Testis (tissue), 5 donors: Measurements from ENCODE around the gene SUGP2. TPM values are rescaled to one million over a fixed set of nuclear protein-coding genes. Genes with fewer than 3 reads are reported as not detected.
A peak's percentile ranks its signal among the peaks of the same experiment; 100 is the strongest.

Source experiments
- DNase-seq: peaks from one replicate; pipeline ENCODE4 v3.0.0-alpha.2; 2019
- H3K27ac ChIP-seq, 2 donors: fragments of 200-600 bp; sonication (generic); one replicate each; pipeline ENCODE4 v1.5.1; 2019
- H3K27me3 ChIP-seq: fragments of 200-600 bp; sonication (generic); one replicate; pipeline ENCODE4 v1.5.1; 2019
- H3K36me3 ChIP-seq: fragments of 200-600 bp; sonication (generic); one replicate; pipeline ENCODE4 v1.5.1; 2017; ENCODE audit warnings: low read depth; ENCODE audit errors: missing control alignments
- H3K4me1 ChIP-seq: fragments of 200-600 bp; sonication (generic); one replicate; pipeline ENCODE4 v1.5.1; 2019
- H3K4me3 ChIP-seq, 2 donors: fragments of 200-600 bp; sonication (generic); one replicate each; pipeline ENCODE4 v1.5.1; 2017 to 2019
- H3K9me3 ChIP-seq: fragments of 200-600 bp; sonication (generic); one replicate; pipeline ENCODE4 v1.5.1; 2017
- POLR2A ChIP-seq: fragments of 450-650 bp; IDR thresholded peaks from one replicate; pipeline ENCODE4 v1.6.1; 2017; ENCODE audit warnings: antibody characterized with exemption, mild to moderate bottlenecking, moderate library complexity
- WGBS, 2 donors: methylation state at CpG; one replicate each; pipeline ENCODE4 v1.1.5; 2018; 5-methylcytosine and 5-hydroxymethylcytosine counted together
- intact Hi-C: fragments of 100-400 bp; cut with DNase I; formaldehyde crosslinking; loops from one replicate; pipeline ENCODE4 v1.15.1; 2023; ENCODE audit warnings: low total_unique reads
- long read RNA-seq, 2 donors: transcript quantifications; one replicate each; lab custom pipeline, GENCODE V29; 2026
- polyA plus RNA-seq: library from polyadenylated mRNA; stranded (reverse); fragments of 350-450 nt; fragmentation: Illumina TruSeq; extraction: RNeasy Lipid Tissue Mini Kit (QIAGEN cat#74804); gene quantifications from one replicate; pipeline ENCODE4 v1.2.3, GENCODE V29; 2014; ENCODE audit warnings: low read depth, low replicate concordance; ENCODE audit not compliant: insufficient read depth
- total RNA-seq, 2 donors: library from RNA; depleted of rRNA; stranded (reverse); fragments of >200 nt; gene quantifications; one replicate each; pipeline ENCODE4 v1.2.3, GENCODE V29; 2016
- TF ChIP-seq, protein P1 (sequence below), 3 experiments: fragments of 450-650 bp in 2 of 3; fragments of 200-600 bp in 1 of 3; sonication (generic) in 1 of 3; IDR thresholded peaks; one replicate each; pipeline ENCODE4 v1.5.1; 2016 to 2019; ENCODE audit warnings: antibody characterized with exemption in 3 of 3, mild to moderate bottlenecking in 2 of 3, moderate library complexity in 1 of 3

SUGP2 gene
- 100 to 1,000 TPM; 176 to 254 TPM for total RNA-seq
- 331 TPM for polyA plus RNA-seq
- long read RNA-seq, donor 1, full-length matches to known transcripts: 9 of 48 reads
- long read RNA-seq, donor 1, partial matches to known transcripts: 39 of 48 reads
- long read RNA-seq, donor 1, other reads (novel, unspliced or antisense): 0 of 48 reads
- long read RNA-seq, donor 2, partial matches to known transcripts: 9 of 15 reads
- long read RNA-seq, donor 2, other reads (novel, unspliced or antisense): 0 of 15 reads

DNA sequence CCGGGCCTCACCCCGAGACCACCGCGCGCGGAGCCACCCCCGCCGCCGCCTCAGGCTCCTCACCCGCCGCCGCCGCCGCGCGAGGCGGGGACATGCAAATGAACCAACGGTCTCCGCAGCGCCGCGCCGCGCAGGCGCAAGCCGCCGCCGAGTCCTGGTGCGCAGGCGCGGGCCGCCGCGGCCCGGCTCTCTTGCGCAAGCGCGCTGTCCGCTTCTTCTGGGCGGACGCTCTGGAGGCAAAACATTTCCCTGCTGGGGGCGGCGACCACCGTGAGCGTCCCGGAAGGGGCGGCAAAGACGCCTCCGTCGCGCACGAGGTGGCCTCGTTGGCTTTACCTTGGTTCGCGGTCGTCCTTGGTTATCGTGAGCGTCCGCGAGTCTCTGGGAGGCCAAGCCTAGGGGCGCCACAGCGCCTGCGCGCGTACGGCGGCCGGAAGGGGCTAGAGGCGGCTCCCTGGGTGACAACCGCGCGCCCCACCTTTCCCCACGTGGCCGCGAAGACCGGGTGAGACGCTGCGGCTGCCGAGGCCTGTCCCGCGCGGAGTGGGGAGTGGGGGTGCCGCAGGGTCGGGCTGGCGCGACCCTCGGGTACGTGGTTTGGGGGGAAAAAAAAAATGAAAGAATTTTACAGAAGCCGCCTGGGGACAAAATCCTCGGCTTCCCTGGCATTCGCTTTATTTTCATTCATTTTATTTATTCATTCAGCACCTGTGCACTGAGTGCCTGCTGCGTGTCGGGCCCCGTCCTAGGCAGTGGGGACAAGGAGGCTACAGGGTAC lies at the start of gene SUGP2, which contains the start of gene ARMC6:
Gene SUGP2, minus strand, starts transcription at position 92 of the 778 bp plus-strand sequence. CDS start 2,446 bp downstream, outside the sequence.
Gene ARMC6, plus strand, starts transcription at position 178 of the 778 bp plus-strand sequence. CDS start 607 bp downstream, outside the sequence.
- H3K36me3 ChIP-seq: no peaks in the 10 kb centered on the region
- no peaks in the 10 kb centered on the region for H3K27me3 ChIP-seq
- peaks cover 18% of the 10 kb centered on the region for H3K4me1 ChIP-seq
- intact Hi-C loops: no loop called here
- H3K9me3 ChIP-seq: no peaks in the 10 kb centered on the region
- H3K27ac ChIP-seq: peak within 1 kb of the TSS; percentile 95 to 97
- TF ChIP-seq POLR2A: no peak
- TF ChIP-seq, protein P1, sequence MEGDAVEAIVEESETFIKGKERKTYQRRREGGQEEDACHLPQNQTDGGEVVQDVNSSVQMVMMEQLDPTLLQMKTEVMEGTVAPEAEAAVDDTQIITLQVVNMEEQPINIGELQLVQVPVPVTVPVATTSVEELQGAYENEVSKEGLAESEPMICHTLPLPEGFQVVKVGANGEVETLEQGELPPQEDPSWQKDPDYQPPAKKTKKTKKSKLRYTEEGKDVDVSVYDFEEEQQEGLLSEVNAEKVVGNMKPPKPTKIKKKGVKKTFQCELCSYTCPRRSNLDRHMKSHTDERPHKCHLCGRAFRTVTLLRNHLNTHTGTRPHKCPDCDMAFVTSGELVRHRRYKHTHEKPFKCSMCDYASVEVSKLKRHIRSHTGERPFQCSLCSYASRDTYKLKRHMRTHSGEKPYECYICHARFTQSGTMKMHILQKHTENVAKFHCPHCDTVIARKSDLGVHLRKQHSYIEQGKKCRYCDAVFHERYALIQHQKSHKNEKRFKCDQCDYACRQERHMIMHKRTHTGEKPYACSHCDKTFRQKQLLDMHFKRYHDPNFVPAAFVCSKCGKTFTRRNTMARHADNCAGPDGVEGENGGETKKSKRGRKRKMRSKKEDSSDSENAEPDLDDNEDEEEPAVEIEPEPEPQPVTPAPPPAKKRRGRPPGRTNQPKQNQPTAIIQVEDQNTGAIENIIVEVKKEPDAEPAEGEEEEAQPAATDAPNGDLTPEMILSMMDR (IDR thresholded peaks at IDR 0.05): peak in 2 of 3 experiments; percentile 18 to 37
- DNase-seq: peak; percentile 89
- WGBS, 2 donors: 0 to 1% methylated on average over 28 to 58 of the region's 94 CpGs
- peak within 1 kb of the TSS; percentile 90 to 98 for H3K4me3 ChIP-seq

DNA sequence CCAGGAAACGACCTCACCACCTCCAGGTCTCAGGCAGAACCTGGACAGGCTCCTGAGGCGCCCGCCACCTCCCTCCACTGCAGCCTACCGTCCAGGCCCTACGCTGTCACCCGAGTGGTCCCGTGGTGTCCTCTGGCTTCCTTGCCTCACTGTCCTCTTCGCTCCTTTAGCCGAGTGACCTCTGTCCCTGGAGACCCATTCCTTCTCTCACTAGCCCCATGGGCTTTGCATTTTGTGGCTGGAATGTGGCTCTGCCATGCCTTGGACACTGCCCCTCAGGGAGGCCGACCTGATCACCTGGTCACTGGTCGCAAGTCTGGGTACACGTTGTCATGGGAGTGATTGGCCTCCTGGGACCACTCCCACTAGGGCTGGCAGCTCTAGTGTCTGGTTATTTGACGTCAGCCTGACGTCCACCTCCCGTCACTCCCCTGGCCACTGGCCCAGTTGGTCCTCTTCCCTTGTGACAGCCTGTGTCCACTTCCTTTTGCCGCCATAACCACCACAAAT lies 48.4 kb upstream of the SUGP2 start:
- intact Hi-C loops: no loop called here
- WGBS, 2 donors: 80 to 87% methylated on average over 13 to 16 of the region's 16 CpGs
- Histone ChIP-seq H3K27ac (no peak overlapping the region), H3K36me3 (no peaks in the 10 kb centered on the region), H3K4me3 (no peak overlapping the region), H3K27me3 (no peaks in the 10 kb centered on the region), H3K4me1 (peaks cover 7% of the 10 kb centered on the region), H3K9me3 (no peaks in the 10 kb centered on the region)
- TF ChIP-seq POLR2A: no peak
- TF ChIP-seq, protein P1 (IDR thresholded peaks at IDR 0.05): no peak
- DNase-seq: no peak

DNA sequence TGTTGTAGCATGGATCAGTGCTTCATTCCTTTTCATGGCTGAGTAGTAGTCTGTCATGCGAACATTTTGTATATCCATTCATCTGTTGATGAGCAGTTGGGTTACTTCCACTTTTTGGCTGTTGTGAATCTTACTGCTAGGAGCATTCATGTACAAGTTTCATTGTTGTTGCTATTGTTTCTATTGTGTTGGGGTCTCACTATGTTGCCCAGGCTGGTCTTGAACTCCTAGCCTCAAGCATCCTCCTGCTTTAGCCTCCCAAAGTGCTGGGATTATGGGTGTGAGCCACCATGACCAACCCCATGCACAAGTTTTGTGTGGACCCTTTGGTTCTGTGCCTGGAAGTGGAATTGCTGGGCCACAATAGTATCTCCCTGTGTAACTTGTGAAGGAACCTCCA lies 46.3 kb upstream of the SUGP2 start:
- H3K4me1 ChIP-seq: peaks cover 7% of the 10 kb centered on the region
- H3K27me3 ChIP-seq: no peaks in the 10 kb centered on the region
- H3K36me3 ChIP-seq: no peaks in the 10 kb centered on the region
- no peak for TF ChIP-seq POLR2A
- TF ChIP-seq, protein P1 (IDR thresholded peaks at IDR 0.05): no peak
- no peak overlapping the region for H3K27ac ChIP-seq
- intact Hi-C loops: no loop called here
- 92 to 100% methylated on average over 1 of the region's 1 CpG for WGBS, 2 donors
- no peak for DNase-seq
- H3K4me3 ChIP-seq: no peak overlapping the region
- H3K9me3 ChIP-seq: no peaks in the 10 kb centered on the region

DNA sequence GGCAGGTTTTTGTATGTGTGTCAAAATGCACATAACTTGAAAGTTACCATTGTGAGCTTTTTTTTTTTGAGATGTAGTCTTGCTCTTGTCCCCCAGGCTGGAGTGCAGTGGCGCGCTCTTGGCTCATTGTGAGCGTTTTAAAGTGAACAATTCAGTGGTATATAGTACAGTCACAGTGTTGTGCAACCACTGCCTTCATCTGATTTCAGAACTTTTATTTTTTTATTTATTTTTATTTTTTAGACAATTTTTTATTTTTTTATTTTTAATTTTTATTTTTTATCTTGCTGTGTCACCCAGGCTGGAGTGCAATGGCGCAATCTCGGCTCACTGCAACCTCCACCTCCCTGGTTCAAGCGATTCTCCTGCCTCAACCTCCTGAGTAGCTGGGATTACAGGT lies 45.5 kb upstream of the SUGP2 start:
- WGBS, 2 donors: 92 to 98% methylated on average over 6 of the region's 6 CpGs
- no peak overlapping the region for H3K4me3 ChIP-seq
- DNase-seq: no peak
- no peaks in the 10 kb centered on the region for H3K27me3 ChIP-seq
- TF ChIP-seq, protein P1 (IDR thresholded peaks at IDR 0.05): no peak
- TF ChIP-seq POLR2A: no peak
- no peak overlapping the region for H3K27ac ChIP-seq
- peaks cover 7% of the 10 kb centered on the region for H3K4me1 ChIP-seq
- H3K9me3 ChIP-seq: no peaks in the 10 kb centered on the region
- intact Hi-C loops: no loop called here
- no peaks in the 10 kb centered on the region for H3K36me3 ChIP-seq
